ENCODE data around the gene TULP1.
A peak's percentile ranks its signal among the peaks of the same experiment; 100 is the strongest.

TULP1 gene

DNA sequence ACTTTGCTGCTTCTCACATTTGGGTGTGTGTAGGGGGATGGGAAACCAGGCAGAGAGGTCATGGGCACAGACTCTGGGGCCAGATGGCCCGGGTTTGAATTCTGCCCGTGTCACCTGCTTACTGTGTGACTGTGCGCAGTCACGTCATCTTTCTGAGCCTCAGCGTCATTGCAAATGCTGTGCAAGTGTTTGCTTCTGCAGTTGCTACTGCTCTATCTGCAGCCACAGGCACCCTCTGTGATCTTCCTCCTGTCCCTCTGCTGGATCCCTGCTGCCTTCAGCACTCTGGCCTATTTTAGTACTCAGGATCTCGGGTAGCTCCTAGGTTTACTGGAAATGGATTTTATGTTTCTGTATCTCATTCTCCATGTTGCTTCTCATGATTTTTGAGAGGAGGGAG, 40.6 kb upstream of the TULP1 start:
- no peak overlapping the region for H3K27ac ChIP-seq (ENCODE audit: low read depth, low read length, poor library complexity, severe bottlenecking)
- TF ChIP-seq, protein P1, sequence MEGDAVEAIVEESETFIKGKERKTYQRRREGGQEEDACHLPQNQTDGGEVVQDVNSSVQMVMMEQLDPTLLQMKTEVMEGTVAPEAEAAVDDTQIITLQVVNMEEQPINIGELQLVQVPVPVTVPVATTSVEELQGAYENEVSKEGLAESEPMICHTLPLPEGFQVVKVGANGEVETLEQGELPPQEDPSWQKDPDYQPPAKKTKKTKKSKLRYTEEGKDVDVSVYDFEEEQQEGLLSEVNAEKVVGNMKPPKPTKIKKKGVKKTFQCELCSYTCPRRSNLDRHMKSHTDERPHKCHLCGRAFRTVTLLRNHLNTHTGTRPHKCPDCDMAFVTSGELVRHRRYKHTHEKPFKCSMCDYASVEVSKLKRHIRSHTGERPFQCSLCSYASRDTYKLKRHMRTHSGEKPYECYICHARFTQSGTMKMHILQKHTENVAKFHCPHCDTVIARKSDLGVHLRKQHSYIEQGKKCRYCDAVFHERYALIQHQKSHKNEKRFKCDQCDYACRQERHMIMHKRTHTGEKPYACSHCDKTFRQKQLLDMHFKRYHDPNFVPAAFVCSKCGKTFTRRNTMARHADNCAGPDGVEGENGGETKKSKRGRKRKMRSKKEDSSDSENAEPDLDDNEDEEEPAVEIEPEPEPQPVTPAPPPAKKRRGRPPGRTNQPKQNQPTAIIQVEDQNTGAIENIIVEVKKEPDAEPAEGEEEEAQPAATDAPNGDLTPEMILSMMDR (IDR thresholded peaks at IDR 0.05; ENCODE audit: low read length) = no peak
- TF ChIP-seq EZH2 (IDR thresholded peaks at IDR 0.05; ENCODE audit: borderline replicate concordance, low read length) = no peak
- no peaks in the 10 kb centered on the region for H3F3A ChIP-seq (ENCODE audit: insufficient read depth, low read length)
- no peaks in the 10 kb centered on the region for H4K20me1 ChIP-seq (ENCODE audit: insufficient read depth, low read length)
- H3K4me2 ChIP-seq (ENCODE audit: low read length) = no peak overlapping the region
- no peak overlapping the region for H2AFZ ChIP-seq (ENCODE audit: low read length)
- H3K4me3 ChIP-seq (ENCODE audit: low read depth, low read length, poor library complexity, severe bottlenecking) = no peak overlapping the region
- H3K9me3 ChIP-seq (ENCODE audit: low read length) = peaks cover 11% of the 10 kb centered on the region
- peaks cover 3% of the 10 kb centered on the region; the same call in 1 of the 2 replicates for H3K27me3 ChIP-seq (ENCODE audit: insufficient read depth, low read length)
- no peaks in the 10 kb centered on the region for H3K79me2 ChIP-seq (ENCODE audit: insufficient read depth, low read length)
- no peaks in the 10 kb centered on the region for H3K9me2 ChIP-seq (ENCODE audit: low read depth, low read length)
- H3K9ac ChIP-seq (ENCODE audit: low read length) = no peak overlapping the region
- H3K36me3 ChIP-seq (ENCODE audit: insufficient read depth, low read length) = no peaks in the 10 kb centered on the region; the same call in 1 of the 2 replicates
- H3K4me1 ChIP-seq (ENCODE audit: insufficient read depth, low read length, severe bottlenecking) = no peaks in the 10 kb centered on the region

DNA sequence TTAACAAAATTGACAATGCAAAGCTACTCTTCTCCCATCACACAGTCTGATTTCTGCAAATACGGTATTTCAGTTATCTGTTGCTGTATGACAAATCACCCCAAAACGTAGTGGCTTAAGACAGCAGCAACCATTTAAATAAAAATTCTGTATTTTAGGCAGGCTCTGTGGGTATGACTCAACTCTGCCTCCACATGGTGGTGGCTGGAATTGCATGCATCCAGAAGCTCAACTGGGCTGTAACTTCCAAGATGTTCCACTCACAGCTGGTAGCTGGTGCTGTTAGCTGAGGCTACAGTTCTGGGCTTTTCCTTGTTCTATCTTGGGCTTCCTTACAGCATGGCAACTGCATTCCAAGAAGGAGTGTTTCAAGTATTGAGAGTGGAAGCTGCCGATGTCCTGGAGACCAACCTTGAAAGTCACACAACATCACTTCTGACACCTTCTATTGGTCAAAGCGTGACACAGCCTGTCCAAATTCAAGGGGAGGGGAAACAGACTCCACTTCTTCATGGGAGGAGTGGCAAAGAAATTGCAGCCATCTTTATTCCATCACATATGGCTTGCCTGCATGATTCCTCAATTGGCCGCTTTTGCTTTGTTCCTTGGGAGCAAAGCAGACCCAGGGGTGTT, 39.7 kb upstream of the TULP1 start:
- Histone ChIP-seq H2AFZ (ENCODE audit: low read length) (no peak overlapping the region), H3K4me1 (ENCODE audit: insufficient read depth, low read length, severe bottlenecking) (no peaks in the 10 kb centered on the region), H3K36me3 (ENCODE audit: insufficient read depth, low read length) (no peaks in the 10 kb centered on the region; the same call in 1 of the 2 replicates), H3K4me3 (ENCODE audit: low read depth, low read length, poor library complexity, severe bottlenecking) (no peak overlapping the region), H3F3A (ENCODE audit: insufficient read depth, low read length) (no peaks in the 10 kb centered on the region), H4K20me1 (ENCODE audit: insufficient read depth, low read length) (no peaks in the 10 kb centered on the region), H3K4me2 (ENCODE audit: low read length) (no peak overlapping the region), H3K79me2 (ENCODE audit: insufficient read depth, low read length) (no peaks in the 10 kb centered on the region), H3K9ac (ENCODE audit: low read length) (no peak overlapping the region), H3K9me3 (ENCODE audit: low read length) (peaks cover 11% of the 10 kb centered on the region), H3K9me2 (ENCODE audit: low read depth, low read length) (no peaks in the 10 kb centered on the region), H3K27ac (ENCODE audit: low read depth, low read length, poor library complexity, severe bottlenecking) (no peak overlapping the region), H3K27me3 (ENCODE audit: insufficient read depth, low read length) (peaks cover 3% of the 10 kb centered on the region; the same call in 1 of the 2 replicates)
- TF ChIP-seq EZH2 (IDR thresholded peaks at IDR 0.05; ENCODE audit: borderline replicate concordance, low read length) = no peak
- TF ChIP-seq, protein P1 (IDR thresholded peaks at IDR 0.05; ENCODE audit: low read length) = peak; percentile 90

DNA sequence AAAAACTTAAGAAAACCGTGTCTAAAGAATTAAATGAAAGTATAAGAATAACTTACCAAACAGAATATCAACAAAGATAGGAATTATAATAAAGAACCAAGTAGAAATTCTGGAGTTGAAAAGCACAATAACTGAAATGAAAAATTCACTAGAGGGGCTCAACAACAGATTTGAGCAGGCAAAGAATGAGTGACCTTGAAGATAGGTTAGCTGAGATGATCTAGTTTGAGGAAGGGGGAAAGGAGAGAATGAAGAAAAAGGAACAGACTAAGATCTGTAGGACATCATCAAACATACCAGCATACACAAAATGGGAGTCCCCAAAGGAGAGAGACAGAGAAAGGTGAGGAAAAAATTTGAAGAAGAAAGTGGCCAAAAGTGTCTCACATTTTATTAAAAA, 37.7 kb upstream of the TULP1 start:
- TF ChIP-seq EZH2 (IDR thresholded peaks at IDR 0.05; ENCODE audit: borderline replicate concordance, low read length) = no peak
- TF ChIP-seq, protein P1 (IDR thresholded peaks at IDR 0.05; ENCODE audit: low read length) = no peak
- no peaks in the 10 kb centered on the region for H3K4me1 ChIP-seq (ENCODE audit: insufficient read depth, low read length, severe bottlenecking)
- no peak overlapping the region for H3K9ac ChIP-seq (ENCODE audit: low read length)
- no peaks in the 10 kb centered on the region for H3K79me2 ChIP-seq (ENCODE audit: insufficient read depth, low read length)
- no peaks in the 10 kb centered on the region for H3K9me2 ChIP-seq (ENCODE audit: low read depth, low read length)
- no peak overlapping the region for H2AFZ ChIP-seq (ENCODE audit: low read length)
- no peak overlapping the region for H3K4me3 ChIP-seq (ENCODE audit: low read depth, low read length, poor library complexity, severe bottlenecking)
- no peak overlapping the region for H3K4me2 ChIP-seq (ENCODE audit: low read length)
- H3K36me3 ChIP-seq (ENCODE audit: insufficient read depth, low read length) = no peaks in the 10 kb centered on the region; the same call in 1 of the 2 replicates
- no peaks in the 10 kb centered on the region for H3F3A ChIP-seq (ENCODE audit: insufficient read depth, low read length)
- H3K9me3 ChIP-seq (ENCODE audit: low read length) = peaks cover 11% of the 10 kb centered on the region
- no peaks in the 10 kb centered on the region for H4K20me1 ChIP-seq (ENCODE audit: insufficient read depth, low read length)
- H3K27me3 ChIP-seq (ENCODE audit: insufficient read depth, low read length) = peaks cover 3% of the 10 kb centered on the region; the same call in 1 of the 2 replicates
- no peak overlapping the region for H3K27ac ChIP-seq (ENCODE audit: low read depth, low read length, poor library complexity, severe bottlenecking)
